GM12878 (cell line): Measurements from ENCODE around the gene DLG2.

Source experiments
- ESRRA ChIP-seq: IDR thresholded peaks from 2 replicates; pipeline ENCODE4 v1.6.1; 2012; ENCODE audit warnings: mild to moderate bottlenecking, low read length, improper control_type of control experiment
- POLR2A ChIP-seq: IDR thresholded peaks from 2 replicates; pipeline ENCODE4 v1.6.1; 2011; ENCODE audit warnings: low read depth, mild to moderate bottlenecking, low read length
- POLR2AphosphoS2 ChIP-seq: IDR thresholded peaks from 2 replicates; pipeline ENCODE4 v1.6.1; 2011; ENCODE audit warnings: low read depth, mild to moderate bottlenecking, low read length, improper control_type of control experiment, moderate library complexity
- SMAD1 ChIP-seq: fragments of 450-650 bp; IDR thresholded peaks from 2 replicates; pipeline ENCODE4 v1.6.1; 2018; ENCODE audit warnings: mild to moderate bottlenecking, low read depth; ENCODE audit not compliant: partially characterized antibody
- SUPT20H ChIP-seq: IDR thresholded peaks from 2 replicates; pipeline ENCODE4 v1.6.1; 2011; ENCODE audit warnings: low read depth, mild to moderate bottlenecking, low read length, moderate library complexity, borderline replicate concordance; ENCODE audit not compliant: control insufficient read depth
- YY1 ChIP-seq: IDR thresholded peaks from 2 replicates; pipeline ENCODE4 v1.6.1; 2011; ENCODE audit warnings: low read depth, mild to moderate bottlenecking, low read length
- ZSCAN29 ChIP-seq: fragments of 450-650 bp; IDR thresholded peaks from 2 replicates; pipeline ENCODE4 v1.6.1; 2017; ENCODE audit warnings: mild to moderate bottlenecking, moderate library complexity

DNA sequence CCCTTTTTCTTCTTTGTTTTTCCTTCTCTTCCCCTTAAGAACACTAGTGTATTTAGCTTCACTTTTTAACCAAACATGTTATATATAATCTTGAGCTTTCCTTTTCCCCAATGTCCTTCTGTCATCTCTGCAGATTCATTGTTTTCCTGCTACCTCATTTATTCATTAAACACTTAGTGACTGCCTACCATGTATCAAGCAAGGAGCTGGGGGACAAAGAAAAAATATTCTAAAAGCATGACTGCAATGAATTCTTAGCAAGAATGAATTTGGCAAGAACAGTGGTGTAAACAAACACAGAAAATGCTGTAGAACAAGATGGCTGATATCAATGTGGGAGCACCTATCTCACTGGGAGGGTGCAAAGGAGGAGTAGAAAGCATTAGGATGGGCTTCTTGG is 2094.0 kb downstream of the DLG2 start:
- TF ChIP-seq YY1 (no peak), POLR2AphosphoS2 (no peak), SMAD1 (no peak), ZSCAN29 (no peak), SUPT20H (no peak), ESRRA (no peak), POLR2A (no peak)
